ENCODE measurements around the gene ELAVL1.

Gene ELAVL1

GRCh38 chr19:7981661-7982060 is 23.8 kb downstream of the ELAVL1 start:
- H3K4me3 ChIP-seq (replicated peaks; ENCODE audit: low read depth, low read length), result no peak overlapping the region
- DNase-seq (ENCODE audit: low read depth), result no peak
- no peak for TF ChIP-seq CTCF (IDR thresholded peaks at IDR 0.05; ENCODE audit: low read length, missing control alignments)

- DNase-seq (ENCODE audit: low read depth), result no peak
- no peak overlapping the region for H3K4me3 ChIP-seq (replicated peaks; ENCODE audit: low read depth, low read length)
- no peak for TF ChIP-seq CTCF (IDR thresholded peaks at IDR 0.05; ENCODE audit: low read length, missing control alignments)
Measured at GRCh38 chr19:7981199-7981598, 24.2 kb downstream of the ELAVL1 start.

- no peak overlapping the region for H3K4me3 ChIP-seq (replicated peaks; ENCODE audit: low read depth, low read length)
- DNase-seq (ENCODE audit: low read depth), result no peak
- no peak for TF ChIP-seq CTCF (IDR thresholded peaks at IDR 0.05; ENCODE audit: low read length, missing control alignments)
Measured at GRCh38 chr19:7980635-7981121, 24.8 kb downstream of the ELAVL1 start.

- H3K4me3 ChIP-seq (replicated peaks; ENCODE audit: low read depth, low read length), result no peak overlapping the region
- TF ChIP-seq CTCF (IDR thresholded peaks at IDR 0.05; ENCODE audit: low read length, missing control alignments), result no peak
- no peak for DNase-seq (ENCODE audit: low read depth)
Measured at GRCh38 chr19:7980168-7980567, 25.3 kb downstream of the ELAVL1 start.

GRCh38 chr19:7979559-7979958 is 25.9 kb downstream of the ELAVL1 start:
- no peak for DNase-seq (ENCODE audit: low read depth)
- H3K4me3 ChIP-seq (replicated peaks; ENCODE audit: low read depth, low read length), result no peak overlapping the region
- no peak for TF ChIP-seq CTCF (IDR thresholded peaks at IDR 0.05; ENCODE audit: low read length, missing control alignments)

GRCh38 chr19:7979011-7979410 is 26.4 kb downstream of the ELAVL1 start:
- H3K4me3 ChIP-seq (replicated peaks; ENCODE audit: low read depth, low read length), result no peak overlapping the region
- TF ChIP-seq CTCF (IDR thresholded peaks at IDR 0.05; ENCODE audit: low read length, missing control alignments), result no peak
- DNase-seq (ENCODE audit: low read depth), result no peak

GRCh38 chr19:7978179-7978825 is 27.1 kb downstream of the ELAVL1 start:
- TF ChIP-seq CTCF (IDR thresholded peaks at IDR 0.05; ENCODE audit: low read length, missing control alignments), result no peak
- no peak overlapping the region for H3K4me3 ChIP-seq (replicated peaks; ENCODE audit: low read depth, low read length)
- no peak for DNase-seq (ENCODE audit: low read depth)
